ENCODE results near the gene ZNF560. TPM values are rescaled to one million over a fixed set of nuclear protein-coding genes. Genes with fewer than 3 reads are reported as not detected.
A peak's percentile ranks its signal among the peaks of the same experiment; 100 is the strongest.

ZNF560 gene
- total and polyA plus RNA-seq, 2 of the 13 experiments (the other 11 are each of a cell fraction or from before 2014, with no cell fraction given): not detected

DNA sequence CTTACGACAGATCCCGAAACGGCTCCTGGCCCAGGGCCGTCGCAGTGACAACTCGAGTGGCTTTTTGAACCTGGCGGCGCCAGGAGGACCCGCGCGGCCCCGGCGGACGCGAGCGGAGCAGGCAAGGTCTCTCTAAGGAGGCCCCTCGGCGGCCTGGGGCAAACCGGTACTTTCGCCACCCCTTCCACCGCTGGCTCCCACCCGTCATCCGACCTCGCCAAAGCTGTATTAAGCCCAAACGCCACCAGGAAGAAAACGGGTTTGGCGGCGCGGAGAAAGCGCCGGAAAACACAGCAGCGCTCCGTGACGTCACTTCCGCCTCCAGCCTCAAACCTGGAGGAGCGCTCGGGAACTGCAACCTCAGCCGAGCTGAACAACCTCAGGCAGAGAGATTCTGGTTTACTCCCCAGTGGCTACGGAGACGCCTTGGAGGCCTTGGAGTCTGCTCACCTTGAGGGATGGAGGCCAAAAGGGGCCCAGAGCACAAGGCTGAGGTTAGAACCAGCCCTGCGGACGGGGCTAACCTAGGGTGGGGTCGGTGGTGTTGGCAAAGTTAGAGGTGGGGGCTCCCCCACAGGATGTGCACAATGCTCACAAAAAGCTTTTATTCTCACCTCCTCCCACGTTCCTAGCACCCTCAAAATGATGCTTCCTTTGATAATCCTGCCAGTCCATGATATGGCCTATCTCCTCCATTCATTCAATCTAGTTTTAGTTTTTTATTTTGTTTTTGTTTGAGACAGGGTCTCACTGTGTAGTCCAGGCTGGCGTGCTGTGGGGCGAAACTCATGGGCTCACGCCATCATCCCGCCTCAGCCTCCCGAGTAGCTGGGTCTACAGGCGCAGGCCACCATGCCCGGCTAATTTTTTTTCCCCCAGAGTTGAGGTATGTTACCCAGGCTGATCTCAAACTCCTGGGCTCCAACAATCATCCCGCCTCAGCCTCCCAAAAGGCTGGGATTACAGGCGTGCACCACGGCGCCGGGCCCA is 62.8 kb downstream of the ZNF560 start, which contains the start of gene ZNF266 (continued):
- TF ChIP-seq, protein P1, sequence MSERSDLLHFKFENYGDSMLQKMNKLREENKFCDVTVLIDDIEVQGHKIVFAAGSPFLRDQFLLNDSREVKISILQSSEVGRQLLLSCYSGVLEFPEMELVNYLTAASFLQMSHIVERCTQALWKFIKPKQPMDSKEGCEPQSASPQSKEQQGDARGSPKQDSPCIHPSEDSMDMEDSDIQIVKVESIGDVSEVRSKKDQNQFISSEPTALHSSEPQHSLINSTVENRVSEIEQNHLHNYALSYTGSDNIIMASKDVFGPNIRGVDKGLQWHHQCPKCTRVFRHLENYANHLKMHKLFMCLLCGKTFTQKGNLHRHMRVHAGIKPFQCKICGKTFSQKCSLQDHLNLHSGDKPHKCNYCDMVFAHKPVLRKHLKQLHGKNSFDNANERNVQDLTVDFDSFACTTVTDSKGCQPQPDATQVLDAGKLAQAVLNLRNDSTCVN (CRISPR knock-in tag; IDR thresholded peaks at IDR 0.05; ENCODE audit: borderline replicate concordance): 0 out of 2 replicates have a peak, but pooled peaks have one; percentile 67
- TF ChIP-seq EP300 (IDR thresholded peaks at IDR 0.05; ENCODE audit: low read depth in 2 of 2, low read length in 2 of 2) (no peak), EP300 (CRISPR knock-in tag; IDR thresholded peaks at IDR 0.05; ENCODE audit: borderline replicate concordance) (no peak), ISL2 (CRISPR knock-in tag; IDR thresholded peaks at IDR 0.05) (peak; percentile 36; the same call in 1 of the 2 replicates), ZNF816 (CRISPR knock-in tag; IDR thresholded peaks at IDR 0.05; ENCODE audit: borderline replicate concordance) (peak; percentile 57; the same call in 1 of the 2 replicates), ZFP1 (CRISPR knock-in tag; IDR thresholded peaks at IDR 0.05) (peak; percentile 25; the same call in 1 of the 2 replicates), ZNF614 (CRISPR knock-in tag; IDR thresholded peaks at IDR 0.05; ENCODE audit: borderline replicate concordance) (0 out of 2 replicates have a peak, but pooled peaks have one; percentile 24), ZNF225 (CRISPR knock-in tag; IDR thresholded peaks at IDR 0.05) (0 out of 2 replicates have a peak, but pooled peaks have one; percentile 18), SPEN (CRISPR knock-in tag; IDR thresholded peaks at IDR 0.05; ENCODE audit: low read depth) (peak; percentile 77), RBM39 (IDR thresholded peaks at IDR 0.05; ENCODE audit: low read depth, low read length, poor library complexity, severe bottlenecking) (no peak), ZNF570 (CRISPR knock-in tag; IDR thresholded peaks at IDR 0.05; ENCODE audit: borderline replicate concordance) (no peak), EHMT2 (IDR thresholded peaks at IDR 0.05; ENCODE audit: borderline replicate concordance, low read depth, low read length) (peak; percentile 49; the same call in 1 of the 2 replicates), PHF20 (CRISPR knock-in tag; IDR thresholded peaks at IDR 0.05) (peak; percentile 90), ZNF367 (CRISPR knock-in tag; IDR thresholded peaks at IDR 0.05; ENCODE audit: borderline replicate concordance) (no peak), YY1 (IDR thresholded peaks at IDR 0.05; ENCODE audit: insufficient read depth, insufficient replicate concordance, low read depth, low read length) (peak; percentile 38), ZMAT3 (CRISPR knock-in tag; conservative IDR thresholded peaks at IDR 0.05) (0 out of 2 replicates have a peak, but pooled peaks have one; percentile 61), ZNF124 (CRISPR knock-in tag; IDR thresholded peaks at IDR 0.05) (0 out of 2 replicates have a peak, but pooled peaks have one; percentile 21)
- TF ChIP-seq, protein P2, sequence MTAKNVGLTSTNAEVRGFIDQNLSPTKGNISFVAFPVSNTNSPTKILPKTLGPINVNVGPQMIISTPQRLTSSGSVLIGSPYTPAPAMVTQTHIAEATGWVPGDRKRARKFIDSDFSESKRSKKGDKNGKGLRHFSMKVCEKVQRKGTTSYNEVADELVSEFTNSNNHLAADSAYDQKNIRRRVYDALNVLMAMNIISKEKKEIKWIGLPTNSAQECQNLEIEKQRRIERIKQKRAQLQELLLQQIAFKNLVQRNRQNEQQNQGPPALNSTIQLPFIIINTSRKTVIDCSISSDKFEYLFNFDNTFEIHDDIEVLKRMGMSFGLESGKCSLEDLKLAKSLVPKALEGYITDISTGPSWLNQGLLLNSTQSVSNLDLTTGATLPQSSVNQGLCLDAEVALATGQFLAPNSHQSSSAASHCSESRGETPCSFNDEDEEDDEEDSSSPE (CRISPR knock-in tag; IDR thresholded peaks at IDR 0.05): peak; percentile 86
- TF ChIP-seq, protein P3, sequence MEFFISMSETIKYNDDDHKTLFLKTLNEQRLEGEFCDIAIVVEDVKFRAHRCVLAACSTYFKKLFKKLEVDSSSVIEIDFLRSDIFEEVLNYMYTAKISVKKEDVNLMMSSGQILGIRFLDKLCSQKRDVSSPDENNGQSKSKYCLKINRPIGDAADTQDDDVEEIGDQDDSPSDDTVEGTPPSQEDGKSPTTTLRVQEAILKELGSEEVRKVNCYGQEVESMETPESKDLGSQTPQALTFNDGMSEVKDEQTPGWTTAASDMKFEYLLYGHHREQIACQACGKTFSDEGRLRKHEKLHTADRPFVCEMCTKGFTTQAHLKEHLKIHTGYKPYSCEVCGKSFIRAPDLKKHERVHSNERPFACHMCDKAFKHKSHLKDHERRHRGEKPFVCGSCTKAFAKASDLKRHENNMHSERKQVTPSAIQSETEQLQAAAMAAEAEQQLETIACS (CRISPR knock-in tag; IDR thresholded peaks at IDR 0.05): no peak
- TF ChIP-seq, protein P4, sequence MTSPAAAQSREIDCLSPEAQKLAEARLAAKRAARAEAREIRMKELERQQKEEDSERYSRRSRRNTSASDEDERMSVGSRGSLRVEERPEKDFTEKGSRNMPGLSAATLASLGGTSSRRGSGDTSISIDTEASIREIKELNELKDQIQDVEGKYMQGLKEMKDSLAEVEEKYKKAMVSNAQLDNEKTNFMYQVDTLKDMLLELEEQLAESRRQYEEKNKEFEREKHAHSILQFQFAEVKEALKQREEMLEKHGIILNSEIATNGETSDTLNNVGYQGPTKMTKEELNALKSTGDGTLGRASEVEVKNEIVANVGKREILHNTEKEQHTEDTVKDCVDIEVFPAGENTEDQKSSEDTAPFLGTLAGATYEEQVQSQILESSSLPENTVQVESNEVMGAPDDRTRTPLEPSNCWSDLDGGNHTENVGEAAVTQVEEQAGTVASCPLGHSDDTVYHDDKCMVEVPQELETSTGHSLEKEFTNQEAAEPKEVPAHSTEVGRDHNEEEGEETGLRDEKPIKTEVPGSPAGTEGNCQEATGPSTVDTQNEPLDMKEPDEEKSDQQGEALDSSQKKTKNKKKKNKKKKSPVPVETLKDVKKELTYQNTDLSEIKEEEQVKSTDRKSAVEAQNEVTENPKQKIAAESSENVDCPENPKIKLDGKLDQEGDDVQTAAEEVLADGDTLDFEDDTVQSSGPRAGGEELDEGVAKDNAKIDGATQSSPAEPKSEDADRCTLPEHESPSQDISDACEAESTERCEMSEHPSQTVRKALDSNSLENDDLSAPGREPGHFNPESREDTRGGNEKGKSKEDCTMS (CRISPR knock-in tag; conservative IDR thresholded peaks at IDR 0.05): no peak
- TF ChIP-seq, protein P5, sequence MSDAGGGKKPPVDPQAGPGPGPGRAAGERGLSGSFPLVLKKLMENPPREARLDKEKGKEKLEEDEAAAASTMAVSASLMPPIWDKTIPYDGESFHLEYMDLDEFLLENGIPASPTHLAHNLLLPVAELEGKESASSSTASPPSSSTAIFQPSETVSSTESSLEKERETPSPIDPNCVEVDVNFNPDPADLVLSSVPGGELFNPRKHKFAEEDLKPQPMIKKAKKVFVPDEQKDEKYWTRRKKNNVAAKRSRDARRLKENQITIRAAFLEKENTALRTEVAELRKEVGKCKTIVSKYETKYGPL (CRISPR knock-in tag; IDR thresholded peaks at IDR 0.05): no peak
